ENCODE measurements around the gene CNGB1. TPM values are rescaled to one million over a fixed set of nuclear protein-coding genes. Genes with fewer than 3 reads are reported as not detected.

Gene CNGB1
- polyA plus RNA-seq, 1 of the 3 experiments (the other 2 are of a cell fraction): 0.05 TPM

GRCh38 chr16:57863434-57864160 lies 107.3 kb downstream of the CNGB1 start (continued):
- TF ChIP-seq ZBTB33 (IDR thresholded peaks at IDR 0.05; ENCODE audit: borderline replicate concordance, low read depth): no peak
- no peak for TF ChIP-seq EZH2phosphoT487 (IDR thresholded peaks at IDR 0.05; ENCODE audit: borderline replicate concordance, low read depth)
- no peak for TF ChIP-seq GABPA (IDR thresholded peaks at IDR 0.05; ENCODE audit: low read depth)
- no peak for TF ChIP-seq EP300 (IDR thresholded peaks at IDR 0.05; ENCODE audit: borderline replicate concordance in 1 of 2, low read depth in 1 of 2, low read length in 1 of 2)
- TF ChIP-seq MEF2A (IDR thresholded peaks at IDR 0.05; ENCODE audit: borderline replicate concordance, low read depth): no peak

GRCh38 chr16:57862698-57863433 lies 108.1 kb downstream of the CNGB1 start:
- peak overlapping the region; percentile 76; the same call in 1 of the 2 replicates for H2AFZ ChIP-seq (ENCODE audit: low read depth)
- ChIA-PET CTCF (interaction anchor here (0.6 to 5.3 kb wide), 22 partner anchors 11 to 287 kb away, joined by 3 to 57 read pairs (median 4); partner anchors contain the start of gene KATNB1), POLR2A (no interaction called here)
- no peak overlapping the region for H3K27ac ChIP-seq (ENCODE audit: low read depth in 2 of 2, low read length in 1 of 2)
- no peaks in the 10 kb centered on the region for H3K27me3 ChIP-seq (ENCODE audit: insufficient read depth)
- no peaks in the 10 kb centered on the region for H3K9me2 ChIP-seq
- H4K20me1 ChIP-seq (ENCODE audit: insufficient read depth): no peaks in the 10 kb centered on the region
- peaks cover 3 to 17% of the 10 kb centered on the region in 2 experiments for H3K4me1 ChIP-seq (ENCODE audit: control insufficient read depth in 1 of 2, insufficient read depth in 2 of 2, low read depth in 1 of 2, low read length in 1 of 2)
- H3K4me3 ChIP-seq (ENCODE audit: low read depth in 2 of 2, low read length in 1 of 2): no peak overlapping the region
- H3K9me3 ChIP-seq: no peaks in the 10 kb centered on the region
- H3K9ac ChIP-seq: no peak overlapping the region
- no peaks in the 10 kb centered on the region for H3K79me2 ChIP-seq (ENCODE audit: insufficient read depth)
- TF ChIP-seq FOXM1 (IDR thresholded peaks at IDR 0.05; ENCODE audit: low read depth) (no peak), RCOR1 (IDR thresholded peaks at IDR 0.05; ENCODE audit: low read length) (no peak), PBX3 (IDR thresholded peaks at IDR 0.05) (no peak), FOSL2 (IDR thresholded peaks at IDR 0.05; ENCODE audit: borderline replicate concordance, low read depth) (no peak), CHD2 (IDR thresholded peaks at IDR 0.05; ENCODE audit: low read length, partially characterized antibody) (no peak), REST (IDR thresholded peaks at IDR 0.05; ENCODE audit: low read depth, low read length) (no peak), GABPA (IDR thresholded peaks at IDR 0.05; ENCODE audit: low read depth) (no peak), RXRA (IDR thresholded peaks at IDR 0.05; ENCODE audit: borderline replicate concordance, low read depth) (no peak), RAD21 (IDR thresholded peaks at IDR 0.05; ENCODE audit: low read length) (no peak), SIN3A (IDR thresholded peaks at IDR 0.05; ENCODE audit: borderline replicate concordance, low read depth, low read length) (no peak)
- H3K36me3 ChIP-seq (replicated peaks in 1 of 2; ENCODE audit: control insufficient read depth in 1 of 2, insufficient read depth in 2 of 2, low read length in 1 of 2): no peaks in the 10 kb centered on the region
- H3K4me2 ChIP-seq: peak overlapping the region; percentile 62; the same call in 1 of the 2 replicates
- peaks cover 5% of the 10 kb centered on the region for H3F3A ChIP-seq (replicated peaks; ENCODE audit: insufficient read depth)
- 64% methylated on average over 9 of the region's 9 CpGs for WGBS (ENCODE audit: low lambda C conversion rate)
- no peak for DNase-seq

Measured in SK-N-SH (cell line).